ENCODE data around the gene FGF11.
"Not testable (repeated sequence)": the region's sequence is repeated elsewhere in the genome, so short reads cannot be mapped to it uniquely, and the experiment has no call there.

Gene FGF11

DNA sequence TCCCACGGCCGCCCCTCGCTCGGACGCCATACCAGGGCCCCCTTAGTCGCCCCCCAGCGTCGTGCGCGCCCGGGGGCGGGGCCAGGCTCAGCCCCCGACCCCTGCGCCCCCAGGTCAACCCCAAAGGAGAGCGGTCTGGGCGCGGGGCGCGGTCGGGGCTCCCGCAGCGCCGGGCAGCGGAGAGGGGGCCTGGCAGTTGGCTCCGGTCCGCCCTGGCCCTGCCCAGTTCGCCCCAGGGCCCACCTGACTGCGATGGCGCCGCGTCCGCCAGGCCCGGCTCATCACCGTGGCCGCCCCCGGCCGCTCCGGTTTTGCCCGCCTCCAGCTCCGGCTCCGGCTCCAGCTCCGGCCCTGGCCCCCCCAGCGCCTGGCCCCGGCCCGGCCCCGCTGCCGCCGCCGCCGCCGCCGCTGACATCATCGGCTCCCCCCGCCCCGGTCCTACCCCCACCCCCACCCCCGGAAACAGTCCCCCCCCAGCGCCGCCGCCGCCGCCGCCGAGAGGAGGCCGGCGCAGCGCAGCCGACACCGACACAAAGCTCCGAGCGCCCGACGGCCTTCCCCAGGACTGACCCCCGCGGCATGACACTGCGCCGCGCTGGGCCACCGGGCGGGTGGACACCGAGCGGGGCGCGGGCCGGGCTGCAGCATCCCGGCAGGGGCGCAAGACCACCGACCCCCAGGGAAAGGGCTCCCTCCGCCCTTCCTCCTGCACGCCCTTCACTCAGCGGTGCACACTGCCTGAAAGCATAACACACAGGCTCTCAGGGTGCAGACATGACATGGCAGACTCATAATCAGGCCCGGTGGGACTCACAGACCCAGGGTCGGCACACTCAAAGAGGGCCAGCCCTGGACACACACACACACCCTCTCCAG, 40.1 kb downstream of the FGF11 start, which contains the start of gene ZBTB4:
ZBTB4 (minus strand) TSS at position 419 of the 876 bp plus-strand sequence. CDS start 12,830 bp downstream, outside the sequence.
- ATAC-seq: no peak

GRCh38 chr17:7480089-7480384, 40.7 kb downstream of the FGF11 start:
- no peak for DNase-seq
- no peak for ATAC-seq

More for the DNA sequence above, 40.1 kb downstream of the FGF11 start, which contains the start of gene ZBTB4:
- peak; percentile 72 for DNase-seq

DNA sequence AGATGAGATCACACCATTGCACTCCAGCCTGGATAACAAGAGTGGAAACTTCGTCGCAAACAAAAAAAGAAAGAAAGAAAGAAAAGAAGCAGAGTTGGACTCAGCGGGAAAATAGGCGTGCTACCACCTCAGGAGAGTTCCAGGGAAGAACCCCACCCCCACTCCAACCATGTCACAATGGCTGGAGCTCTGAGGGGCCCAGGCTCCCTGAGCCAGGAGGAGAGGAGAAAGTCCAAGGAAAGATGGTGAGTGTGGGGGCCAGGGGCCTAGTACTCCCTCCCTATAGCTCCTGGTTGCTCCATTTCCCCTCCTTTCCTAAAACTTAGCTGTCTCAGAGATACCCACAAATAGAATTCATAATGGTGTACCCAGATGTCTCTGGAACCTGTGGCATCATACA, 42.0 kb downstream of the FGF11 start, which contains the start of gene SLC35G6:
SLC35G6 (plus strand) TSS at position 172 of the 400 bp plus-strand sequence; CDS start at position 243, 71 bp downstream.
- not testable (repeated sequence) for ATAC-seq, DNase-seq

- not testable (repeated sequence) for DNase-seq, ATAC-seq
Observed at GRCh38 chr17:7481842-7482741, 42.8 kb downstream of the FGF11 start.

- not testable (repeated sequence) for ATAC-seq, DNase-seq
Observed at GRCh38 chr17:7482742-7483088, 43.4 kb downstream of the FGF11 start.

DNA sequence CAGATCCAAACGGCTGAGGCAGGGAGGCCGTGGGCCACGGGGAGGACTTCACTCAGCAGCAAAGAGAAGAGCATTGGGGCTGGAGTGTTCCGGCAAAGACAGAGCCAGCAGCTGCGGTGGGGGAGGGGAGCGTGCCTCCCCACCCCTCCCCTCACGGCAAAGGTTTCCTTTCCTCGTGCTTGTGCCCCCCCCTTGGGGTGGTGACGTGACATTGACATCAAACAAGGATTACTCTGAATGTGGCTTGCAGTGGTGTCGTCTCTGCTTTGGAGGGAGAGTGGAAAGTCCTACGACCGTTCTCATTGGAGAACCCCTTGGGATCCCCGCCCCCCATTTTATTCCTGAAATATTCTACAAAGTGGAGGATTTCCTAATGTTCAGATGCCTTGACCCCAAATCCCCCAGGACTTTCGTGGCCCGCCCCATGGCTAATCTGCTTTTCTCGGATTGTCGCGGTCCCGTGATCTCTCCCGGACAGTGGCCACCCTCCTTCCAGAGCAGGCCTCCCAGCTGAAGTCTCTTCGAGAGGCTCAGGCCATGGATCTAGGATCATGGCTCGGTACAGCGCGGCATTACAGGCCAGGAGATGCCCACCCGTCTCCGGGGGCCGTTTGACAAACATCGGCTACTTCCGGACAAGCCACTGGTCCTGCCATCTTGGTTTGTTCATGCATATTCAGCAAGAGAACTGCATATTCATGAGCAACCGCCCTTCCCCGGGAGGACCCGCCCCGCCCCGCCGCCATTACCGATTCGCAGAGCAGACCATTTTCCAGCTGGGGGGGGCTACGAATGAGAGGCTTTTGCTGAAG, 44.1 kb downstream of the FGF11 start:
- DNase-seq (peak; percentile 95), ATAC-seq (peak; percentile 57)

GRCh38 chr17:7484067-7484918, 45.0 kb downstream of the FGF11 start, which contains the start of gene POLR2A:
POLR2A (plus strand) TSS chr17:7484366.
- DNase-seq: peak; percentile 98

GRCh38 chr17:7484919-7485377, 45.6 kb downstream of the FGF11 start:
- no peak for ATAC-seq
- no peak for DNase-seq

More at GRCh38 chr17:7484067-7484918, 45.0 kb downstream of the FGF11 start, which contains the start of gene POLR2A:
- peak; percentile 73 for ATAC-seq

GRCh38 chr17:7486181-7486580, 46.9 kb downstream of the FGF11 start:
- DNase-seq (no peak), ATAC-seq (no peak)

- ATAC-seq: no peak
Observed at GRCh38 chr17:7490144-7490543, 50.8 kb downstream of the FGF11 start.

GRCh38 chr17:7491583-7491982, 52.3 kb downstream of the FGF11 start:
- DNase-seq (no peak), ATAC-seq (no peak)

More at GRCh38 chr17:7490144-7490543, 50.8 kb downstream of the FGF11 start:
- no peak for DNase-seq

GRCh38 chr17:7493941-7494340, 54.6 kb downstream of the FGF11 start:
- DNase-seq: no peak
- ATAC-seq: no peak

Data from stimulated activated naive CD8-positive, alpha-beta T cell treated with anti-CD3 and anti-CD28 coated beads, Interleukin-15, Interleukin-2, amounts not matched to agents 100 U/mL and 50 U/mL, for 24 hours (primary cell).